GM12801 (cell line): ENCODE results near the gene UBE2J2.

Experiments
- TF ChIP-seq, protein P1 (sequence below): IDR thresholded peaks from one replicate; pipeline ENCODE4 v1.5.1; 2011; ENCODE audit warnings: control low read depth; ENCODE audit not compliant: insufficient read length; ENCODE audit errors: extremely low read depth

Gene UBE2J2

GRCh38 chr1:1239614-1240347 lies 33.9 kb downstream of the UBE2J2 start:
- TF ChIP-seq, protein P1, sequence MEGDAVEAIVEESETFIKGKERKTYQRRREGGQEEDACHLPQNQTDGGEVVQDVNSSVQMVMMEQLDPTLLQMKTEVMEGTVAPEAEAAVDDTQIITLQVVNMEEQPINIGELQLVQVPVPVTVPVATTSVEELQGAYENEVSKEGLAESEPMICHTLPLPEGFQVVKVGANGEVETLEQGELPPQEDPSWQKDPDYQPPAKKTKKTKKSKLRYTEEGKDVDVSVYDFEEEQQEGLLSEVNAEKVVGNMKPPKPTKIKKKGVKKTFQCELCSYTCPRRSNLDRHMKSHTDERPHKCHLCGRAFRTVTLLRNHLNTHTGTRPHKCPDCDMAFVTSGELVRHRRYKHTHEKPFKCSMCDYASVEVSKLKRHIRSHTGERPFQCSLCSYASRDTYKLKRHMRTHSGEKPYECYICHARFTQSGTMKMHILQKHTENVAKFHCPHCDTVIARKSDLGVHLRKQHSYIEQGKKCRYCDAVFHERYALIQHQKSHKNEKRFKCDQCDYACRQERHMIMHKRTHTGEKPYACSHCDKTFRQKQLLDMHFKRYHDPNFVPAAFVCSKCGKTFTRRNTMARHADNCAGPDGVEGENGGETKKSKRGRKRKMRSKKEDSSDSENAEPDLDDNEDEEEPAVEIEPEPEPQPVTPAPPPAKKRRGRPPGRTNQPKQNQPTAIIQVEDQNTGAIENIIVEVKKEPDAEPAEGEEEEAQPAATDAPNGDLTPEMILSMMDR, result no peak

- TF ChIP-seq, protein P1, result no peak
Observed at GRCh38 chr1:1239227-1239613, 34.4 kb downstream of the UBE2J2 start.

DNA sequence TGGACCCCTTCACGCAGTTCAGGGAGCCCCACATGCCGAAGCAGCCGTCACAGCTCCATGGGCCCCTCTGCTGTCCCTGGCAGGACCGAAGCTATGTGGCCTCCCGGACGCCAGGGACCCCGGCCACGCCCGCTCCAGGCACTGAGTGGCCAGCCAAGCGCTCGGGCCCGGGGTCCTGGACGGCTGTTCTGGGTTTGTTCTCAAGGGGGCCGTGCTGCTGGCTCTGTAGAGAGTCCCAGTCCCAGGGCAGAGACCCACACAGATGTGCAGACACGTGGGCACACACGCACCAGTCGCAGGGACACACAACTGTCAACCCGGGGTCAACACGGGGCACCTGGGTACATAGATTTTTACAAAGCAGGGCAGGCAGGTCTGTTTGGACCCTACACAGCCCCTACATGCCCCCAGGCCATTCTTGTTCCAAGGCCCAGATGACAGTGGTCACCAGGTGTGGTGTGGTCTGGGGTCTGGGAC lies 34.9 kb downstream of the UBE2J2 start:
- TF ChIP-seq, protein P1, result no peak

- TF ChIP-seq, protein P1, result no peak
Observed at GRCh38 chr1:1237874-1238701, 35.6 kb downstream of the UBE2J2 start.

DNA sequence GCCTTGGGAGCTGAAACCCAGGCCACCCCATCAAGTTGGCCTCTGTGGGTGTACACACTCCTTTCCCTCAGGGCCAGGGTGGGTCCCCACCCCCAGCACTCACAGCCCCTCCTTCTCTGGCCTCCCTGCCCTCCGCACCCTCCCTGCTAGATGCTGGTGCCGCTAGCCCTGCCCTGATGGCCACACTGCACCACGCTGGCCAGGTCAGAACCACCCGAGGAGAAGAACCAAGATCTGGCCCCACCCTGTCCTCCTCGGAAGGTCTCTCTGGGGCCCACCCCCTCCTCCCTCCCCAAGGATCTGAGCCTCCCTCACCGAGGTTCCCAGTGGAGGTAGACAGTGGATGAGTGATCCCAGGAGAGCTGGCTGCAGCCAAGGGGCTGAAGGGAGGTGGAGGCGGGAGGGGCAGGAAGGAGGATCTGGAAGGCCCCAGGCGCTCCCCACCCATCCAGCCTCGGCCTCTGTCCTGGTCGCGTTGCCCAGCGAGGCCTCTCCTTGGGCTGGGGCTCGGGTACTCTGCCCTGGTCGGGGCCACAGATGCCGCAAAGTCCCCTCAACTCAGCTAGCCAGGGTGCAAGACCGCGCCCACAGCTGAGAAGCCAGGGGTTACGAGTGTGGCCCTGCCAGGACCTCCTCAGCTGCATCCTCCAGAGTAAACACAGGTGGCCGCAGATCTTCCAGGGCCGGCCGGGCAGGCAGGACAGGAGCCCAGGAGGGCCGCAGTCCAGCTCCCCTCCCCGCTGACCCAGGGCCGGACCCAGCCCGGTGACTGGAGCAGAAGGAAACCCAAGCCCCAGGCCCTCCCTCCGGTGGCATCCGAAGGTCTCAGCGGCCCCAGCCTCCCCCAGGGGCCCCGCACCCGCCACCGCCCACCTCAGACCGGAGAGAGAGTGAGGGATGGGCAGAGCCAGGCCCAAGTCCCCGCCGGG lies 36.4 kb downstream of the UBE2J2 start:
- TF ChIP-seq, protein P1, result no peak

GRCh38 chr1:1236176-1236763 lies 37.4 kb downstream of the UBE2J2 start:
- TF ChIP-seq, protein P1, result no peak
